Stimulated activated CD4-positive, alpha-beta T cell treated with anti-CD3 and anti-CD28 coated beads, Interleukin-12 subunit alpha, Interleukin-12 subunit beta, amount 100 ng/mL, for 24 hours (primary cell): ENCODE measurements around the gene PLA2G4F.

Experiments
- DNase-seq, 2 experiments: peaks; one replicate each; pipeline ENCODE4 v3.0.0-alpha.2; 2020; ENCODE audit warnings: low read depth in 2 of 2

PLA2G4F gene

GRCh38 chr15:42131826-42132806 lies 24.3 kb downstream of the PLA2G4F start:
- no peak for DNase-seq

GRCh38 chr15:42131006-42131405 lies 25.4 kb downstream of the PLA2G4F start:
- no peak for DNase-seq

- DNase-seq: no peak
These were observed 26.0 kb downstream of the PLA2G4F start for GRCh38 chr15:42130246-42130986.

- no peak for DNase-seq
These were observed 27.1 kb downstream of the PLA2G4F start for GRCh38 chr15:42129364-42129763.

- no peak for DNase-seq
These were observed 28.0 kb downstream of the PLA2G4F start for GRCh38 chr15:42128476-42128875.

- DNase-seq: no peak
These were observed 32.9 kb downstream of the PLA2G4F start for GRCh38 chr15:42123546-42123945.

GRCh38 chr15:42121682-42122081 lies 34.8 kb downstream of the PLA2G4F start:
- no peak for DNase-seq

GRCh38 chr15:42121021-42121420 lies 35.4 kb downstream of the PLA2G4F start:
- no peak for DNase-seq

- DNase-seq: no peak
These were observed 36.2 kb downstream of the PLA2G4F start for GRCh38 chr15:42120285-42120684.

GRCh38 chr15:42119446-42119760 lies 37.0 kb downstream of the PLA2G4F start:
- DNase-seq: no peak

- DNase-seq: no peak
These were observed 37.6 kb downstream of the PLA2G4F start for GRCh38 chr15:42118650-42119445.

GRCh38 chr15:42111924-42112323 lies 44.5 kb downstream of the PLA2G4F start:
- no peak for DNase-seq

GRCh38 chr15:42110367-42110766 lies 46.1 kb downstream of the PLA2G4F start:
- DNase-seq: no peak

- DNase-seq: no peak
These were observed 47.6 kb downstream of the PLA2G4F start for GRCh38 chr15:42108806-42109205.

GRCh38 chr15:42108189-42108588 lies 48.2 kb downstream of the PLA2G4F start:
- DNase-seq: no peak

- peak in 1 of 2 experiments; percentile 31 for DNase-seq
These were observed 49.0 kb downstream of the PLA2G4F start for GRCh38 chr15:42107473-42107872.

- no peak for DNase-seq
These were observed 50.1 kb downstream of the PLA2G4F start for GRCh38 chr15:42106288-42106687.

- DNase-seq: no peak
These were observed 52.1 kb downstream of the PLA2G4F start for GRCh38 chr15:42104095-42104891.

GRCh38 chr15:42102646-42103235 lies 53.7 kb downstream of the PLA2G4F start:
- no peak for DNase-seq

GRCh38 chr15:42101861-42102260 lies 54.6 kb downstream of the PLA2G4F start:
- no peak for DNase-seq
